ENCODE data around the gene HTR1E.
"Not testable (repeated sequence)": the region's sequence is repeated elsewhere in the genome, so short reads cannot be mapped to it uniquely, and the experiment has no call there.

HTR1E gene

DNA sequence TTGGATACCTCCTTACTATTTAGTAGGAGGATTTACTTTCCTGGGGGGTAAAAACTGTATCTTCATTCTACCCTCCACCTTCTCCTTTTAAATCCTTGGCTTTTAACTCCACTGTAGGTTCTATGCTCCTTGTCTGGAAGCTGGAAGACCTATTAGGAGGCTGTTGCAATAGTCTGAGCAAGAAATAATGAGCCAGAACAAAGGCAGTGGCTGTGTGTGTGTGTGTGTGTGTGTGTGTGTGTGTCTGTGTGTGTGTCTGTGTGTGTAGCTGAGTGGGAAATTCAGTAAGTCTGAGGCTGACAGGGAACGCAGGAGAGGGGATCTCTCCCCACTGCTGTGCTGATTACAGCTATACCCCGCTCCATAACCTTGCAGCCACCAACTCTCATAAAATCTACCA lies 35.8 kb downstream of the HTR1E start:
- DNase-seq (ENCODE audit: low spot score) = no peak

GRCh38 chr6:86978251-86978650 lies 40.9 kb downstream of the HTR1E start:
- DNase-seq (ENCODE audit: low spot score) = no peak

GRCh38 chr6:87001494-87001893 lies 64.2 kb downstream of the HTR1E start:
- DNase-seq (ENCODE audit: low spot score) = no peak

DNA sequence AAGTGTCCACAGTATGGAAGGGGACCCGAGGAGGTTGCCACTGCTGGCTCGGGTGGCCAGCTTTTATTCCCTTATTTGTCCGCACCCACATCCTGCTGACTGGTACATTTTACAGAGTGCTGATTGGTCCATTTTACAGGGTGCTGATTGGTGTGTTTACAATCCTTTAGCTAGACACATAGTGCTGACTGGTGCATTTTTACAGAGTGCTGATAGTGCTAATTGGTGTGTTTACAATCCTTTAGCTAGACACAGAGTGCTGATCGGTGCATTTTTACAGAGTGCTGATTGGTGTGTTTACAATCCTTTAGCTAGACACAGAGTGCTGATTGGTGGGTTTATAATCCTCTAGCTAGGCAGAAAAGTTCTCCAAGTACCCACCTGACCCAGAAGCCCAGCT lies 65.1 kb downstream of the HTR1E start:
- DNase-seq (ENCODE audit: low spot score) = not testable (repeated sequence)

DNA sequence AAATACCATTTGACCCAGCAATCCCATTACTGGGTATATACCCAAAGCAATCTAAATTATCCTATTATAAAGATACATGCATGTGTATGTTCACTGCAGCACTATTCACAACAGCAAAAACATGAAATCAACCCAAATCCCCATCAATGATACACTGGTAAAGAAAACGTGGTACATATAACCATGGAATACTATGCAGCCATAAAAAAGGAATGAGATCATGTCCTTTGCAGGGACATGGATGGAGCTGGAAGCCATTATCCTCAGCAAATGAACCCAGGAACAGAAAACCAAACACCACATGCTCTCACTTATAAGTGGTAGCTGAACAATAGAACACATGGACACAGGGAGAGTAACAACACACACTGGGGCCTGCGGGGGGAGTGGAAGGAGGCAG lies 69.2 kb downstream of the HTR1E start:
- not testable (repeated sequence) for DNase-seq (ENCODE audit: low spot score)

DNA sequence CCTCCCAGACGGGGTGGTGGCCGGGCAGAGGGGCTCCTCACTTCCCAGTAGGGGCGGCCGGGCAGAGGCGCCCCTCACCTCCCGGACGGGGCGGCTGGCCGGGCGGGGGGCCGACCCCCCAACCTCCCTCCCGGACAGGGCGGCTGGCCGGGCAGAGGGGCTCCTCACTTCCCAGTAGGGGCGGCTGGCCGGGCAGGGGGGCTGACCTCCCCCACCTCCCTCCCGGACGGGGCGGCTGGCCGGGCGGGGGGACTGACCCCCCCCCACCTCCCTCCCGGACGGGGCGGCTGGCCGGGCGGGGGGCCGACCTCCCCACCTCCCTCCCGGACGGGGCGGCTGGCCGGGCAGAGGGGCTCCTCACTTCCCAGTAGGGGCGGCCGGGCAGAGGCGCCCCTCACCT lies 72.3 kb downstream of the HTR1E start:
- DNase-seq (ENCODE audit: low spot score) = not testable (repeated sequence)

GRCh38 chr6:87012035-87012434 lies 74.7 kb downstream of the HTR1E start:
- no peak for DNase-seq (ENCODE audit: low spot score)

GRCh38 chr6:87012743-87013142 lies 75.4 kb downstream of the HTR1E start:
- DNase-seq (ENCODE audit: low spot score) = no peak

DNA sequence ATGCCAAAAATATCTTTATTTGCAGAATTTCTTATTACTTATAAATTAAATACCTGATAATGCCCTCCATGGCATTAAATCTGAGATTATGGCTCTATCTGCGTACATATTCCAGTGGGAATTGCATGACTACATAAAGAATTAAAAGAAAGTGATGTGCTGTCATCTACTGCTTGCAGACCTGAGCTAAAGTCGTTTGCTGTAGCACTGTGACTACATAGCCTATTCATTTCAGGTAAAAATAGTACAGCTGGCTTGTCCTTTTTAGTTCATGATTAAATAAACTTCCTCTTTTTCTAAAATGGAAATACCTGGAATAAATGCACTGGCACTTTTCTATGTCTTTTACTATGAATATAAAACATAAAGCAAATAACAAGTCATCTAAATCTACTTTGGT lies 79.4 kb downstream of the HTR1E start:
- no peak for DNase-seq (ENCODE audit: low spot score)

DNA sequence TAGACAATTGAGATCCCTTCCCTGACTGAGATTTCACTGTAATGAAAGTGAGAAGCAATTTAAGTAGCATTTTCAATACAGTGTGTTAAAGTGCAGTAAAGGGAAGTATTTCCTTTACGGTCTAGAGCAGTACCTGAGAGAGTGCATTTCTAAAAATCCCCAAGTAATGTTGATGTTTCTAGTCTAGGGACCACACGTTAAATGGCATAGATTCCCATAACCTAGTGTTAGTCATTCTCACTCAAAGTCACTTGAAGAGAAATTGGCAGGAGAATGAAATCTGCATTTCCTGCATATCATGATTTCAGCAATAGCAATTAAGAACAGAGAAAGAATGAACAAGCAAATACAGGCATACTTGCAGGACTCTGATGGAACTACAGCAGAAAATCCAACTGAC lies 89.7 kb downstream of the HTR1E start:
- DNase-seq (ENCODE audit: low spot score) = no peak

DNA sequence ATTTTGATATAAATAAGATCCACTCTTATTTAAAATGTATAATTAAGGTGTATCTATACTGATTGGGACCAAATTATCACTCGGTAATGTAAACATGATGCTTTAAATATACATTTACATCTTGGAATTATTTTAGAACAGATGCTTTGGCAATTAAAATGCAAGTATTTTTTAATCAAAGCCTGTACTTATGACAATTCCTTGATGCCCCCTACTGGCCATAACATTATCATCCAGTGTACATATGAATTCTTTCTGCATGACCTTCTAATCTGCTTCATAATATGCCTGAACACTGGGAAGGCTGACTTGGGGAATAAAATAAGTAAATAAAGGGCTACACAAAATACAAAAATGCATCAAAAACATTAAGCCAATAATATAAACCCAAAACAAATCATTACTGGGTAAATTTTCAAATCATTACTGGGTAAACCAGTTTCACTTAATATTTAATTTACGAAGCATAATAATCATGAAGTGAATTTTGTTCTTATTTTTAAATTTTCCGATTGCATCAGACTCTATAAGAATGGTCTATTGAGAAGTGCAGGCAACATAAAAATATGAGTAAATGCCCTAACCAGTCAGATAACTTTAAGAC lies 92.5 kb downstream of the HTR1E start:
- no peak for DNase-seq (ENCODE audit: low spot score)

DNA sequence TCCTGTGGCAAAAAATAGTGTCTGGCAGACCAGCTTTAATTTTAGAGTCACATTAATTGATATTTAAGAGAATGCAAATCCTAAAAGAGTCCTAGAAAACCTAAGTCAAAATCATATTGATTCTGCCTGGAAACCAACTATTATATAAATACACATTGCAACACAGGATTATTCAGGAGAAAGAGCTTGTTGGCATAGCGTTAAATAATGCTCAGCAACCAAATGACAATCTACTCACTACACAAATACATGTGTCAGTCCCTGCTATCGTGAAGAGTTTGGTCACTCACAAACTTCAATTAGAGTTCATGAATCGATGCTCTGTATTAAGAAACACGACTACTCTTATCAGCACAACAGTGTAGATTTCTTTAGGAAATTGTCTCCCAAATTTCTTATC lies 103.4 kb downstream of the HTR1E start:
- no peak for DNase-seq (ENCODE audit: low spot score)

DNA sequence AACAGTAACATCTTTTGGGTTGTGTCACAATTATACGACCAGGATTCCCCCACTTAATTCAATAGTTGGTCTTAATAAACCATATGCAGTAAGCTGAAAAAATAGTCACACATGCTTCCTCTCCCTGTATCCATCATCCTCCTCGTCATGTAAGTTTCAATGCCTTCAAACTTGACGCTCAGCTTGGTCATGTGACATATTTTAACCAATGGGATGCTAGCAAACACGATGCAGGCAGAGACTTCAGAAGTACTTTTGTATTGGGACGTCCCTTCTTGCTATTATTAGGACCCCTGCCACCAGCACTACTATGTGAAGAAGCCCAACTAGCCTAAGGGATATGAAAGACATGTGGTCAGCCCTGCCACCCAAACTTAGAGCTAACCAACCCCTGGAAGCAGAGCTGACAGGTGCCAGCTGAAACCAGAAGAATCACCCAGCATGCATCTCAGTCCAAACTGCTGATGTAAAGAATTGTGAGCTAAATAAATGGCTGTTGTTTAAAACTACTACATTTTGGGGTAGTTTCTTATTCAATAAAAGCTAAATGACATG lies 108.3 kb downstream of the HTR1E start:
- no peak for DNase-seq (ENCODE audit: low spot score)

DNA sequence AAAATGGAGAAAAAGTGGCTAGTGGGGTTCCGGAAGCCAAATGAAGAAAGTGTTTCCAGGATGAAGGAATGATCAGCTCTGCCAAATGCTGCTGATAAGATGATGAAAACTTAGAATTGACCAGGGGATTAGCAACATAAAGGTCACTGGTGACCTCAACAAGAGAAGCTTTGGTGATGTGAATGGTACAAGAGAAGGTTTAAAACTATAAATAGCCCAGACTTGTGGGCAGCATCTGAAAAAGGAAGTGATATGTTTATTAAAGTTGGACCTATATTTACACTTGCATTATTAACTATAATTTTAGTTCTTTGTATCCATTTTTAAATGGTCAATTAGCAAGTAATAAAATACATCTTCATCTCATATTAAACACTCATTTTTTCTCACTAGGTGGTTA lies 112.5 kb downstream of the HTR1E start:
- no peak for DNase-seq (ENCODE audit: low spot score)

- DNase-seq (ENCODE audit: low spot score) = no peak
Observed at GRCh38 chr6:87053312-87053711, 116.0 kb downstream of the HTR1E start.

GRCh38 chr6:87054143-87054833 lies 117.0 kb downstream of the HTR1E start:
- DNase-seq (ENCODE audit: low spot score) = no peak

- no peak for DNase-seq (ENCODE audit: low spot score)
Observed at GRCh38 chr6:87059943-87060342, 122.6 kb downstream of the HTR1E start.

GRCh38 chr6:87065117-87065516 lies 127.8 kb downstream of the HTR1E start:
- DNase-seq (ENCODE audit: low spot score) = no peak
